Loucy (cell line): Measurements from ENCODE around the gene CECR2.

Experiments
- CTCF ChIP-seq: fragments of 200-600 bp; sonication (generic); conservative IDR thresholded peaks from 2 replicates; pipeline ENCODE4 v1.5.1; 2014; ENCODE audit warnings: mild to moderate bottlenecking, antibody characterized with exemption, low read length
- EZH2phosphoT487 ChIP-seq: fragments of 200-600 bp; IDR thresholded peaks from 2 replicates; pipeline ENCODE4 v1.6.1; 2018; ENCODE audit warnings: antibody characterized with exemption, mild to moderate bottlenecking, moderate library complexity, borderline replicate concordance

- TF ChIP-seq CTCF (no peak), EZH2phosphoT487 (no peak)
Observed at GRCh38 chr22:17576470-17576869, 207.2 kb downstream of the CECR2 start.
